Pancreas (tissue), 10 donors: Measurements from ENCODE around the gene KRT38. TPM values are rescaled to one million over a fixed set of nuclear protein-coding genes. Genes with fewer than 3 reads are reported as not detected.

Source experiments
- ATAC-seq, 4 donors: fragments of 200-7000 bp; cut with Tn5 transposase; one replicate each; pipeline versions ENCODE4 v1.8.0 to v1.9.1; 2020; ENCODE audit warnings: mild to moderate bottlenecking in 4 of 4, moderate library complexity in 4 of 4
- DNase-seq, 6 donors: peaks; one replicate each; pipeline ENCODE4 v3.0.0-alpha.2; 2020
- FAIRE-seq: peaks from 2 replicates; lab custom pipeline; 2012; peaks lifted over from hg19 to GRCh38; lab: Jason Lieb, UNC
- H3K27ac ChIP-seq, 4 donors: fragments of 200-600 bp; sonication (generic); 1 replicate in 3 of 4; 2 replicates in 1 of 4; pipeline versions ENCODE4 v1.5.0 to v1.8.0; 2020
- H3K27me3 ChIP-seq, 4 donors: fragments of 200-600 bp; one replicate each; pipeline ENCODE4 v1.8.0; 2021
- H3K36me3 ChIP-seq, 3 donors: fragments of 200-600 bp; sonication (generic) in 1 of 3; one replicate each; pipeline versions ENCODE4 v1.5.0 to v1.8.0; 2020 to 2021
- H3K4me1 ChIP-seq, 3 donors: fragments of 200-600 bp; one replicate each; pipeline ENCODE4 v1.8.0; 2021
- H3K4me3 ChIP-seq, 4 donors: fragments of 200-600 bp; sonication (generic) in 2 of 4; one replicate each; pipeline versions ENCODE4 v1.5.0 to v1.8.0; 2020 to 2021
- H3K9me3 ChIP-seq, 4 donors: fragments of 200-600 bp; one replicate each; pipeline ENCODE4 v1.8.0; 2021
- WGBS, 2 donors: extraction: QIAGEN DNeasy Blood & Tissue Kit; methylation state at CpG; one replicate each; pipeline ENCODE4 v1.1.7; 2013; 5-methylcytosine and 5-hydroxymethylcytosine counted together
- intact Hi-C, 3 donors: fragments of 100-400 bp; cut with DNase I; formaldehyde crosslinking; loops; one replicate each; pipeline versions ENCODE4 v1.11.1 to v1.14.2; 2022
- polyA plus RNA-seq, 2 donors: library from polyadenylated mRNA; stranded (reverse); fragments of 200-250 nt; gene quantifications; one replicate each; pipeline ENCODE4 v1.2.3, GENCODE V29; 2013
- total RNA-seq, 6 donors: library from RNA; stranded (reverse); fragmentation: NEBNext Ultra II Directional in 4 of 6; extraction: Animal tissue kit (Norgen Biotek cat#: 25700) in 4 of 6; gene quantifications; one replicate each; pipeline versions ENCODE4 v1.2.1 to v1.2.4, GENCODE V29; 2021 to 2023
- TF ChIP-seq, protein P1 (sequence below), 4 donors: fragments of 200-600 bp; sonication (generic) in 3 of 4; IDR thresholded peaks; one replicate each; pipeline versions ENCODE4 v1.5.0 to v1.8.0; 2021; ENCODE audit warnings: antibody characterized with exemption in 4 of 4
- donor health status: healthy with polysubstance abuse.
- donor health status: DM: no; HTN: no; CAD: no; lungs with moderate emphysema.
- donor health status: DM: no; HTN: no; CAD: no.
- donor health status: control.
- donor health status: control.
- donor health status: Bipolar disorder and iron deficiency.
- donor health status: DM: yes; HTN: yes; CAD: no.
- donor health status: DM: no; HTN: no; CAD: no.
- donor health status: DM: no; HTN: no; CAD: no.
- donor health status: DM: yes; HTN: yes; CAD: no.

KRT38 gene
- total and polyA plus RNA-seq, 8 donors, result not detected

DNA sequence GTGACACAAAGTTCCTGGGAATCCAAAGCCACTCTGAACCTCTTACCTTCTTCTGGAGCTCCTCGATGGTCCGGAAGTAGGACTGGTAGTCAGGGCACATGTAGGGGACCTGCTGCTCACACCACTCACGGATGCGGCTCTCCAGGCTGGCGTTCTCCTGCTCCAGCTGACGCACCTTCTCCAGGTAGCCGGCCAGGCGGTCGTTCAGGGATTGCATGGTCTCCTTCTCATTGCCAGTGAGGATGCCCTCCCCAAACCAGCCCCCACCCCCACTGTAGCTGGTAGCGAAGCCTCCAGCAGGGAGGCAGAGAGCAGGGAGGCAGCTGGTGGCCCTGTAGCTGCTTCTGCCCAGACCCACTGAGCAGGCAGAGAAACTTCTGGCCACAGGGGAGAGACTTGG is 39.8 kb upstream of the KRT38 start:
- Histone ChIP-seq H3K4me3 (no peak overlapping the region), H3K9me3 (no peaks in the 10 kb centered on the region), H3K36me3 (no peaks in the 10 kb centered on the region), H3K27me3 (no peaks in the 10 kb centered on the region), H3K27ac (no peak overlapping the region), H3K4me1 (no peaks in the 10 kb centered on the region)
- DNase-seq (no peak), FAIRE-seq (no peak), ATAC-seq (no peak)
- TF ChIP-seq, protein P1, sequence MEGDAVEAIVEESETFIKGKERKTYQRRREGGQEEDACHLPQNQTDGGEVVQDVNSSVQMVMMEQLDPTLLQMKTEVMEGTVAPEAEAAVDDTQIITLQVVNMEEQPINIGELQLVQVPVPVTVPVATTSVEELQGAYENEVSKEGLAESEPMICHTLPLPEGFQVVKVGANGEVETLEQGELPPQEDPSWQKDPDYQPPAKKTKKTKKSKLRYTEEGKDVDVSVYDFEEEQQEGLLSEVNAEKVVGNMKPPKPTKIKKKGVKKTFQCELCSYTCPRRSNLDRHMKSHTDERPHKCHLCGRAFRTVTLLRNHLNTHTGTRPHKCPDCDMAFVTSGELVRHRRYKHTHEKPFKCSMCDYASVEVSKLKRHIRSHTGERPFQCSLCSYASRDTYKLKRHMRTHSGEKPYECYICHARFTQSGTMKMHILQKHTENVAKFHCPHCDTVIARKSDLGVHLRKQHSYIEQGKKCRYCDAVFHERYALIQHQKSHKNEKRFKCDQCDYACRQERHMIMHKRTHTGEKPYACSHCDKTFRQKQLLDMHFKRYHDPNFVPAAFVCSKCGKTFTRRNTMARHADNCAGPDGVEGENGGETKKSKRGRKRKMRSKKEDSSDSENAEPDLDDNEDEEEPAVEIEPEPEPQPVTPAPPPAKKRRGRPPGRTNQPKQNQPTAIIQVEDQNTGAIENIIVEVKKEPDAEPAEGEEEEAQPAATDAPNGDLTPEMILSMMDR (IDR thresholded peaks at IDR 0.05), result no peak
- 86 to 94% methylated on average over 10 of the region's 10 CpGs for WGBS, 2 donors
- intact Hi-C loops, result no loop called here

DNA sequence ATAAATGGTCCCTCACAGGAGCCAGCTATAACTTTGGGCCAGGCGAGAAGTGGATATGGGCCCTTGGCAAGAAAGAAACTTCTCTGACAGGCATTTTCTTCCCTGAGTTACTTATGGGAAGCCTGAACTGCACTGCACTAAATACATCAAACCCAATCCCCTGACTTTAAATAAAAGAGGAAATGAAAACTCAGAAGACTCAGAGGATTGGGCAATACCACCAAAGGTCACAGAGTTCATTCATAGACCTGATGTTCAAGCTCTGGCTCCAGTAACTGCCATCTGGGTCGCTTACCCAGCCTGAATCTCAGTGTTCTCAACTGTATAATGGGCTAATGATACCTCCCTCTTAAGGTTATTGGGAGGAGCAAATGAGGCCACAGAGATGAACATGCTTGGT is 39.4 kb upstream of the KRT38 start:
- Histone ChIP-seq H3K4me1 (no peaks in the 10 kb centered on the region), H3K36me3 (no peaks in the 10 kb centered on the region), H3K4me3 (no peak overlapping the region), H3K9me3 (no peaks in the 10 kb centered on the region), H3K27ac (no peak overlapping the region), H3K27me3 (no peaks in the 10 kb centered on the region)
- 47 to 65% methylated on average over 2 of the region's 2 CpGs for WGBS, 2 donors
- DNase-seq (no peak), FAIRE-seq (no peak), ATAC-seq (no peak)
- intact Hi-C loops, result no loop called here
- TF ChIP-seq, protein P1 (IDR thresholded peaks at IDR 0.05), result no peak

DNA sequence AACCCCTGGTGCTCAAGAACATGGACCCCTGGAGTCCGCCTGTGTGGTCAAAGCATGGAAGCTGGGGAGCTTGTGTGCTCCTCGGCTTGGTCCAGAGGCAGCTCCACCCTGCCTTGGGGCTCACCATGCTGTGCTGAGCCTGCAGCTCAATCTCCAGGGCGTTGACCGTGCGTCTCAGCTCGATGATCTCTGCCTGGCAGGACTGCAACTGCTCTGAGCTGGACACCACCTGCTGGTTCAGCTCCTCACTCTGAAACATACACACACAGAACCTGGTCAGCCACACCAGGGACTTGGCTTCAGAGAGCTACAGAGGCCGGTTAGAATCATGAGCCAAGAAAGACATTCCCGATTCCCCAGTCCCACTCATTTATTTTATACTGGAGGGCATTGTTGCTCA is 37.5 kb upstream of the KRT38 start:
- WGBS, 2 donors, result 76 to 83% methylated on average over 8 of the region's 8 CpGs
- no peaks in the 10 kb centered on the region for H3K4me1 ChIP-seq
- H3K36me3 ChIP-seq, result no peaks in the 10 kb centered on the region
- intact Hi-C loops, result no loop called here
- H3K27ac ChIP-seq, result no peak overlapping the region
- DNase-seq, result no peak
- TF ChIP-seq, protein P1 (IDR thresholded peaks at IDR 0.05), result no peak
- no peaks in the 10 kb centered on the region for H3K9me3 ChIP-seq
- H3K27me3 ChIP-seq, result no peaks in the 10 kb centered on the region
- no peak overlapping the region for H3K4me3 ChIP-seq
- FAIRE-seq, result no peak
- no peak for ATAC-seq

DNA sequence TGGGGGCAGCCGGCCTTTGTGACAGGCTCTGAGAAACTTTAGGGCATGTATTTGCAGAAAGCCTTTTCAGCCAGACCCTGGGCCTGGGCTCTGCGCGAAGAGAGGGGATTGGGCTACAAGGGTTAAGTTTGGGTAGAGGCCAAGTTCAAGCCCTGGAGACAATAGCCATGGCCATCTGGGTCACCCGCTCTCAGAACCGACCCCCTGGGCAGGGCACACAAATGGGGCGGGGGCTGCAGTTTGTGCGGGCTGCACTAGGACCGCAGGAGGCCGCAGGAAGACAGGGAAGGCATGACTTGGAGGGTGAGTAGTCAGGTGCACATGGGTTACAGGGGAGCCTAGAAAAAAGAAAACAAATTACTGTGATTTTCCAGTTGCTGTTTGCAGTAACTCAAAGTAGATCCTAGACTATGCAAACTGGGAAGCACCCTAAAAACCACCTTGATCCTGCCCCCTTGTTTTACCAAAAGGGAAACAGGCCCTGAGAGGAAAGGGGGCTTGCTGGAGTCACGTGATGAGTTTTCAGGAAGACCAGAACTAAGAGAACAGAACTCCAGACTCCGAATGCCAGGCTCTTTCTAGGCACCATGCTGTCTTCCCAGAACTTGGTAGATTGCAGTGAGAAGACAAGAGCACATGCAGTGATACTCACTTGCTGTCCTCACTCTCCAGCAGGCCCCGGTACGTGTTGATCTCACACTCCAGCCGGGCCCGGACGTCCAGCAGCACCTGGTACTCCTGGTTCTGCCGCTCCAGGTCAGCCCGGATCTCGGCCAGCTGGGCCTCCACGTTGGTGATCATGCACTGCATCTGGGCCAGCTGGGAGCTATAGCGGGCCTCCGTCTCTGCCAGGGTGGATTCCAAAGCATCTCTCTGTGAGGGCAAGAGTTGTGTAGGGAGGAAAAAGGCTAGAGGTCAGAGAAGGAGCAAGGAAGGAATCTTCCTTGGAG is 36.4 kb upstream of the KRT38 start:
- 77 to 86% methylated on average over 22 of the region's 22 CpGs for WGBS, 2 donors
- no peak overlapping the region for H3K27ac ChIP-seq
- H3K4me3 ChIP-seq, result no peak overlapping the region
- TF ChIP-seq, protein P1 (IDR thresholded peaks at IDR 0.05), result no peak
- intact Hi-C loops, result no loop called here
- FAIRE-seq (no peak), DNase-seq (no peak), ATAC-seq (no peak)
- no peaks in the 10 kb centered on the region for H3K9me3 ChIP-seq
- no peaks in the 10 kb centered on the region for H3K4me1 ChIP-seq
- no peaks in the 10 kb centered on the region for H3K36me3 ChIP-seq
- no peaks in the 10 kb centered on the region for H3K27me3 ChIP-seq

DNA sequence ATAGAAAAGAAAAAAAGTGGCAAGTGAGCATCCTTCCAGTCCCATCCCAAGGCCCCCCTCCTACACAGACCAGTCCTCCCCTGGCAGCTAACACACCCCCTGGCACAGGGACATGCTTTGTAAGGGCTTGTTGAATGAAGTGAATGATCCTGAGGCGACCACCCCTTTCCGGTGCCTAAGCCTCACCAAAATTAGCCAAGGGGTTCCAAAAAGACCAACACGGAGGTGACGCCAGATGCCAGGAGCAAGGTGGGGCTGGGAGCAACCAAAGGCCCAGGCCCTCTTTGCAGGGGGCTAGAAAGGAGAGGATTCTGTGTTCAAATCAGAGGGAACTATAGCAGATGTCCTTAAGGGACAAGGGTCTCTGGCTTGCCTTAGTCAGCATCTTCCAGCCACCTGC is 34.6 kb upstream of the KRT38 start:
- DNase-seq (no peak), FAIRE-seq (no peak), ATAC-seq (no peak)
- intact Hi-C loops, result no loop called here
- Histone ChIP-seq H3K36me3 (no peaks in the 10 kb centered on the region), H3K27me3 (no peaks in the 10 kb centered on the region), H3K4me1 (no peaks in the 10 kb centered on the region), H3K9me3 (no peaks in the 10 kb centered on the region), H3K4me3 (no peak overlapping the region), H3K27ac (no peak overlapping the region)
- 83 to 98% methylated on average over 4 of the region's 4 CpGs for WGBS, 2 donors
- TF ChIP-seq, protein P1 (IDR thresholded peaks at IDR 0.05), result no peak
